GM18505 (cell line): ENCODE measurements around the gene ELOVL5.
"Not testable (repeated sequence)": the region's sequence is repeated elsewhere in the genome, so short reads cannot be mapped to it uniquely, and the experiment has no call there.

Experiments used
- ATAC-seq: cut with Tn5 transposase; IDR thresholded peaks from one replicate; pipeline ENCODE4 v1.9.1; 2021; ENCODE audit not compliant: unreplicated experiment
- POLR2A ChIP-seq: IDR thresholded peaks from 4 replicates; pipeline ENCODE4 v1.6.1; 2011; ENCODE audit warnings: borderline replicate concordance; ENCODE audit not compliant: insufficient read depth, insufficient read length; ENCODE audit errors: extremely low read depth

Gene ELOVL5

GRCh38 chr6:53348371-53349208, at the start of gene ELOVL5:
Gene ELOVL5, minus strand, starts transcription at chr6:53348950. Its CDS starts 53,251 bp downstream, at chr6:53295699.
- TF ChIP-seq POLR2A = peak; percentile 59
- ATAC-seq = peak; percentile 71

GRCh38 chr6:53397283-53397682, 48.5 kb upstream of the ELOVL5 start:
- no peak for ATAC-seq
- no peak for TF ChIP-seq POLR2A

GRCh38 chr6:53395986-53396385, 47.2 kb upstream of the ELOVL5 start:
- no peak for ATAC-seq
- no peak for TF ChIP-seq POLR2A

- TF ChIP-seq POLR2A = no peak
- no peak for ATAC-seq
Observed at GRCh38 chr6:53394704-53395103, 46.0 kb upstream of the ELOVL5 start.

- TF ChIP-seq POLR2A = no peak
- ATAC-seq = no peak
Observed at GRCh38 chr6:53391170-53391569, 42.4 kb upstream of the ELOVL5 start.

- ATAC-seq = no peak
- TF ChIP-seq POLR2A = no peak
Observed at GRCh38 chr6:53390010-53390409, 41.3 kb upstream of the ELOVL5 start.

GRCh38 chr6:53388615-53389014, 39.9 kb upstream of the ELOVL5 start:
- not testable (repeated sequence) for ATAC-seq

- no peak for ATAC-seq
- no peak for TF ChIP-seq POLR2A
Observed at GRCh38 chr6:53382421-53382820, 33.7 kb upstream of the ELOVL5 start.

- TF ChIP-seq POLR2A = no peak
- ATAC-seq = no peak
Observed at GRCh38 chr6:53378208-53378607, 29.5 kb upstream of the ELOVL5 start.

- TF ChIP-seq POLR2A = no peak
- no peak for ATAC-seq
Observed at GRCh38 chr6:53377793-53378192, 29.0 kb upstream of the ELOVL5 start.

- no peak for TF ChIP-seq POLR2A
- no peak for ATAC-seq
Observed at GRCh38 chr6:53377289-53377688, 28.5 kb upstream of the ELOVL5 start.

GRCh38 chr6:53376661-53377226, 28.0 kb upstream of the ELOVL5 start:
- ATAC-seq = no peak
- TF ChIP-seq POLR2A = no peak

- TF ChIP-seq POLR2A = no peak
- no peak for ATAC-seq
Observed at GRCh38 chr6:53375847-53376246, 27.1 kb upstream of the ELOVL5 start.

GRCh38 chr6:53373638-53374037, 24.9 kb upstream of the ELOVL5 start:
- no peak for ATAC-seq

GRCh38 chr6:53369876-53370515, 21.2 kb upstream of the ELOVL5 start:
- ATAC-seq = no peak

More at GRCh38 chr6:53373638-53374037, 24.9 kb upstream of the ELOVL5 start:
- TF ChIP-seq POLR2A = no peak

GRCh38 chr6:53369051-53369450, 20.3 kb upstream of the ELOVL5 start:
- TF ChIP-seq POLR2A = no peak
- ATAC-seq = no peak

More at GRCh38 chr6:53369876-53370515, 21.2 kb upstream of the ELOVL5 start:
- no peak for TF ChIP-seq POLR2A
